NCI-H526 (cell line): ENCODE data around the gene CCDC12.
A peak's percentile ranks its signal among the peaks of the same experiment; 100 is the strongest.

ENCODE experiments used
- DNase-seq, 2 experiments: peaks; one replicate each; lab custom pipeline; 2025; lab: John Stamatoyannopoulos, UW

Gene CCDC12

DNA sequence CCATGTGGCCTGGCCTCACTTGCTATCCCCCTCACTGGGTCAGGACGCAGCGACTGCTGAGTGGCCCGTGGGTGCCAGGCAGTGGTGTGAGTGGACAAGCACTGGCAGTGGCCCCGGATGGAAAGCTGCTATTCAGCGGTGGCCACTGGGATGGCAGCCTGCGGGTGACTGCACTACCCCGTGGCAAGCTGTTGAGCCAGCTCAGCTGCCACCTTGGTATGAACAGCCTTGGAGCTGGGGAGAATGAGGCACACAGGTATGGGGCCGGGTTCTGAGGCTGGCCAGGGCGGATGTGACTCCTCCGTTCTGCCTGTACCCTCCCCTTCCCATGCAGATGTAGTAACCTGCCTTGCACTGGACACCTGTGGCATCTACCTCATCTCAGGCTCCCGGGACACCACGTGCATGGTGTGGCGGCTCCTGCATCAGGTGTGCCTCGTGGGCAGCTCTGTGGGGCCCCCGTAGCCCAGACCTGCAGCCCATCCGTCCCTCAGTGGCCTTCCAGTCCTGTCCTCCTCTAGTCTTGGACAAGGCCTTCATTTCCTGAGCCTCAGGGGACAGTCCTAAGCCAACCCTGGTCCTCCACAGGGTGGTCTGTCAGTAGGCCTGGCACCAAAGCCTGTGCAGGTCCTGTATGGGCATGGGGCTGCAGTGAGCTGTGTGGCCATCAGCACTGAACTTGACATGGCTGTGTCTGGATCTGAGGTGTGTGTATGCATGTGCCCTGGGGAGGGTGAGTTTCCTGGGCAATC lies 31.1 kb upstream of the CCDC12 start:
- DNase-seq: no peak

DNA sequence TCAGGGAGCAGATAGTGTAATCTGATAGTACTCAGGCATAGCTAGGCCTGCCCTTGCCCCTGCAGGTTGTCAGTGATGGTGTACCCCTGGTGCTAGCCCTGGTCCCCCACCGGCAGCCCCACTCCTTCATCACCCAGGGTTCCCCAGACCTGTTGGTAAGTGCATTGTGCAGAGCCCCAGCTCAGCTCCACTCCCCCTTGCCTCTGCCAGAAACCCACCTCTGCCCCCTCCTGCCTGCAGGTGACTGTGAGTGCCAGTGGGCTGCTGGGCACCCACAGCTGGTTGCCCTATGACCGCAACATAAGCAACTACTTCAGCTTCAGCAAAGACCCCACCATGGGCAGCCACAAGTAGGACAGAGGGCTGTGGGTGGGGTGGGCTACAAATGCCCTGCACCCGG lies 30.5 kb upstream of the CCDC12 start:
- no peak for DNase-seq

GRCh38 chr3:47006145-47006651 lies 29.7 kb upstream of the CCDC12 start:
- DNase-seq: no peak

- DNase-seq: no peak
These were observed 28.9 kb upstream of the CCDC12 start for GRCh38 chr3:47005212-47006144.

DNA sequence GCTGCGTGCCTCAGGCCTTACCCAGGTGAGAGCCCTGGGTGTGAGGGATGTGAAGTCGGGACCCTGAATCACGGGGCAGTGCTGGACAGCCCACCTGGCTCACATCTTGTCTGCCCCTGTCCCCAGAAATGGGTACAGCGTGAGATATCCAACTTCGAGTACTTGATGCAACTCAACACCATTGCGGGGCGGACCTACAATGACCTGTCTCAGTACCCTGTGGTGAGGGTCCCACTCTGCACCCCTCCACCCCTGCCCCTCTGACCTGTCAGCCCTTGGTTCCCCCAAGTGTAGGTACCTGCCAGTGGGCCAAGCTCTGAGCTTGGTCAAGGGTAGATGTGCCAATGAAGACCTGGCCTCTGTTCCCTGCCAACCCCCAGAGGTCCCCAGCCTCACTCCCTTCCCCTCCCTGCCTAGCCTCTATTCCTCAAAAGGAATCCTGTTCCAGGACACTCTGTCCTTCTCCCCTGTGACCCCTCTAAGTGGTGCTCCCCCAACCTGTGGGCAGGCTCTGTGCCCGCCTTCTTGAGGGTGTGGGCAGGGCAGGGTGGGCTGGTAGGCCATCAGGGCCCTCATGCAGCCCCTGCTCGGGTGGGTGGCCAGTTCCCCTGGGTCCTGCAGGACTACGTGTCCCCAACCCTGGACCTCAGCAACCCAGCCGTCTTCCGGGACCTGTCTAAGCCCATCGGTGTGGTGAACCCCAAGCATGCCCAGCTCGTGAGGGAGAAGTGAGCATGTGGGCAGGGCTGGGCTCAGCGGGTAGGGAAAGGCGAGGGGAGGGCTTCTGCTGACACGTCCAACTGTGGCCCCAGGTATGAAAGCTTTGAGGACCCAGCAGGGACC lies 28.0 kb upstream of the CCDC12 start:
- no peak for DNase-seq

- DNase-seq: no peak
These were observed 27.2 kb upstream of the CCDC12 start for GRCh38 chr3:47003461-47004368.

GRCh38 chr3:47003056-47003410 lies 26.5 kb upstream of the CCDC12 start:
- DNase-seq: no peak

DNA sequence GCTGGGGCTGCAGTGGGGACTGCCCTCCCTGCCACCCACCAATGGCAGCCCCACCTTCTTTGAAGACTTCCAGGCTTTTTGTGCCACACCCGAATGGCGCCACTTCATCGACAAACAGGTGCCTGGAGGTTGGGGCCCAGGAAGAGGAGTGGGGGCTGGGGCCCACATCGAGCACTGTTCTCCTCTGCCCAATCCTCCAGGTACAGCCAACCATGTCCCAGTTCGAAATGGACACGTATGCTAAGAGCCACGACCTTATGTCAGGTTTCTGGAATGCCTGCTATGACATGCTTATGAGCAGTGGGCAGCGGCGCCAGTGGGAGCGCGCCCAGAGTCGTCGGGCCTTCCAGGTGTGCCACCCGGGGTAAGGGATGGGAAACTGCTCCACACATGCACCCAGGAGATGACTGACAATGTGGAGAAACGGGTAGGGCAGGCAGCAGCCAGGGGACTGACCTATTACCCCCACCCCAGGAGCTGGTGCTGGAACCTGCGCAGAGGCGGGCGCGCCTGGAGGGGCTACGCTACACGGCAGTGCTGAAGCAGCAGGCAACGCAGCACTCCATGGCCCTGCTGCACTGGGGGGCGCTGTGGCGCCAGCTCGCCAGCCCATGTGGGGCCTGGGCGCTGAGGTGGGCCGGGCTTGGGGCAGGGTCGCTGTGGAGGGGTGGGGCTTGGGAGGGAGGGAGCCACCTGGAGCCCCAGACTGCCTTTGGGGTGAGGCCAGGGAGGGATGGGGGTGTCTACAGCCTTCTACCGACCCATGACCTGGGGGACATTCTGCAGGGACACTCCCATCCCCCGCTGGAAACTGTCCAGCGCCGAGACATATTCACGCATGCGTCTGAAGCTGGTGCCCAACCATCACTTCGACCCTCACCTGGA lies 25.9 kb upstream of the CCDC12 start:
- DNase-seq: no peak

DNA sequence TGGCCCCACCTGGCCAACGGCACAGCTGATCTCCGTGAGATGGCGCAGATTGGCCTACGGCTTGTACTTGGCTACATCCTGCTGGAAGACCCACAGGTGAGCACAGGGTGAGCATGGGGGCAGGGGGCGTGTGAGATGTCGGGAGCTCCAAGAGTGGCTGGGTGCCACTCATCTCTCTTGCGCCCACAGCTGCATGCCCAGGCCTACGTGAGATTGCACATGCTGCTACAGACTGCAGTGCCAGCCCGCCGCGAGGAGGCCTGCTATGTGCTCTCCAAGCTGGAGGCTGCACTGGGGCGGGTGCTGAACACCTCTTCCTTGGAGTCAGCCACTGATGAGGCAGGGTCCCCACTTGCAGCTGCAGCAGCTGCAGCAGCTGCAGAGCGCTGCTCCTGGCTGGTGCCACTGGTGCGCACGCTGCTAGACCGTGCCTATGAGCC lies 25.2 kb upstream of the CCDC12 start:
- DNase-seq: no peak

DNA sequence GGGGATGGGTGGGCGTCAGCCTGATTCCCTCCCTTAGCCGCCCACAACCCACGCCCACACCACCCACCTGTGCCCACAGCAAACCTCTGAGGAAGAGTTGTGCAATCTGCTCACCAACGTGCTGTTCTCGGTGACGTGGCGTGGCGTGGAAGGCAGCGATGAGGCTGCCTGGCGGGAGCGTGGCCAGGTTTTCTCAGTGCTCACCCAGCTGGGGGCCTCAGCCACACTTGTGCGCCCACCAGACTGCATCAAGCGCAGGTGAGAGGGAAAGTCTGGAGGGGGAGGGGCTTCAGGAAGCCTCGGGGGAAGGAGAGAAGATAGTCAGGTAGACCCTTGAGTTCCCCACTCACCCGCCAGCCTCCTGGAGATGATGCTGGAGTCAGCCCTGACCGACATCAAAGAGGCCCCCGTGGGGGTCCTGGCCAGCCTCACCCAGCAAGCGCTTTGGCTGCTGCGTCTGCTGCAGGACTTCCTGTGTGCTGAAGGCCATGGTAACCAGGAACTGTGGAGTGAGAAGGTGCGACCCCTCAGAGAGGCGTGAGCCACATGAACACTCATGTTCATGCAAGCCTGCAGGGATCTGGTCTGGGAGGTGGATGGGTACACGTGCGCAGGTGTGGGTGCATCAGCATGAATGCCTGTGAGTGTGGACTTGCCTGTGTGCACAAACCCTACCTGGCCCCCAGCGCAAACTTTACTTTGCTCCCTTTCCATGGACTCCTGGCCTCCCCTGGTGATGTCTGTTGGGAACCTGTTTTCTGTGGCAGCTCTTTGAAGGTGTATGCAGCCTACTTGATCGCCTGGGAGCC lies 24.6 kb upstream of the CCDC12 start:
- DNase-seq: no peak

GRCh38 chr3:47000198-47000815 lies 23.8 kb upstream of the CCDC12 start:
- DNase-seq: no peak

- DNase-seq: no peak
These were observed 23.1 kb upstream of the CCDC12 start for GRCh38 chr3:46999516-47000197.

DNA sequence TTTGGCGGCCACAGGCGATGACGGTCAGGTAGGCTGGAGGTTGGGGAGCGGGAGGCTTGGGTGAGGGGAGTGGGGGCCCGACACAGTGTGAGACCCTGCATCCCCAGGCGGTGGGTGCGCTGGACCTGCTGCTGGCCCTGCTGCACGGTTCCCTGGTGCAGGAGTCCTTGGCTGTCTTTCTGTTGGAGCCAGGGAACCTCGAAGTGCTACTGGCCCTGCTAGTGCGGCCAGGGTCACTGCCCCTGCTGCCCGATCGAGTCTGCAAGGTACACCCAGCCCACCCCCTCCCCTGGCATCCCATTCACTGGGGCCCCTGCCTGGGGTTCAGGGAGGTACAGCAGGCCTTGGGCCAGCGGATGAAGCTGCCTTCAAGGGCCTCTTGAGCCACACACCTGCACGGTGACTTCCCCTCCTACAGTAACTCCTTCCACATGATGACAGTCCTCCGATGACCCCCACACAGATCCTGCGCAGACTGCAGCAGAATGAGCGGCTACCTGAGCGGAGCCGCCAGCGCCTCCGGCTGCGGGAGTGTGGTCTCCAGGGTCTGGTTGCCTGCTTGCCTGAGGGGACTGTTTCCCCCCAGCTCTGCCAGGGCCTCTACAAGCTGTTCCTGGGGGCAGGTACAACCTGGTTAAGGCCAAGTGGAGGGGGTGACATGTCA lies 22.4 kb upstream of the CCDC12 start:
- no peak for DNase-seq

DNA sequence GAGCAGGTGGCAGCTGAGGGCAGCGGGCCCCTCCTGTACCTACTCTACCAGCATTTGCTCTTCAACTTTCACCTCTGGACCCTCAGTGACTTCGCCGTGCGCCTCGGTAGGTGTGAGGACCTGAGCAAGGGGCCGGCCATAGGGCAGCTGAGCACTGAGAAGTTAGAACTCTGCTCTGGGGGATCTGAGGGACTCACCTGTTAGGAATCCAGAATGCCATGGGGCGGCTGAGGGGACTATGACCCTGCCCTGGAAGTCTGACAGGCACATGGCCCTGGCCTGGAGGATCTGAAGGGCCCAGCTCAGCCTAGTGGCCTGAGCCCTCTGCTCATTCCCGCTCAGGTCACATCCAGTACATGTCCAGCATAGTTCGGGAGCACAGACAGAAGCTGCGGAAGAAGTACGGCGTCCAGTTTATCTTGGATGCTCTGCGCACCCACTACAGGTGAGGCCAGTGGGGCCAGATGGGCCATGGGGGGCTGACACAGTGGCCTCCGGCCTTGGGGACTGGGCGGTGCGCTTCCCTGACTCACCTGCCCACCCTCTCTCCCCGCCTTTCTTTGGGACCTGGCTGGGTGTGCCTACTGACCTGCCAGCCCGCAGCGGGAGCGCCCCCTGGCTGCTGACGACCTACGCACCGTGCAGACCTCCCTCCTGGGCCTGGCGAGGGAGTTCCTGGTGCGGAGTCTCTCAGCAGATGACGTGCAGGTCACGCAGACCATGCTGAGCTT lies 21.7 kb upstream of the CCDC12 start:
- DNase-seq: peak in 1 of 2 experiments; percentile 78

DNA sequence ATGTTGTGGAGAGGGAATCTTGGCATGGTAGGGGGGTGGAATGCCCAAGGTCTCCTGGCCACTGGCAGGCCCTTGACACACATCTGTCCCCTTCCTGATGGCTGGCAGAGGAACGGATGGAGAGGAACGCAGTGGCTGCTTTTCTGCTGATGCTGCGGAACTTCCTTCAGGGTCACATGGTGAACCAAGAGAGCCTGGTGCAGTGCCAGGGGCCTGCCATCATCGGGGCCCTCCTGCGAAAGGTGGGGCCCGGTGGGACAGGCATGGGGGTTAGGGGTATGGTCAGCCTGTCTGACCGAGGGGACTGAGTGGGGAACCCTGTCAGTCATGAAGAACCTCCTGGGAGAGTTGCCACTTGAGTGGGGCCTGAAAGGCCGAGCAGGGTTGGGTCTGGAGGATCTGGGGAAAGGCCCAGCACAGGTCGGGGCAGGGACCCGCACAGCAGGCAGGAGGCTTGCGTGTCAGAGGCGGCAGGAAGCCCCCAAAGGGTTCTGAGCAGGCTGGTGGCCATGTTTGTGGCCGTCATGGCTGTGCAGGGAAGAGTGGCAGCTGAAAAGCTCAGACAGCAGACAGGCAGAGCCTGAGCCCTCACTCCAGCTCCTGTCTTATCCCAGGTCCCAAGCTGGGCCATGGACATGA lies 21.0 kb upstream of the CCDC12 start:
- DNase-seq: no peak
